Stomach smooth muscle (tissue), 2 donors: ENCODE data around the gene MCHR1.
"Not testable (repeated sequence)": the region's sequence is repeated elsewhere in the genome, so short reads cannot be mapped to it uniquely, and the experiment has no call there.

ENCODE experiments used
- H3K27ac ChIP-seq: one replicate; pipeline ENCODE4 v1.7.0; 2013; ENCODE audit warnings: mild to moderate bottlenecking, low read length, inconsistent platforms
- H3K27me3 ChIP-seq, 2 donors: one replicate each; pipeline ENCODE4 v1.7.0; 2013; ENCODE audit warnings: low read length in 2 of 2; ENCODE audit not compliant: insufficient read depth in 2 of 2, control insufficient read depth in 1 of 2
- H3K36me3 ChIP-seq, 2 donors: one replicate each; pipeline ENCODE4 v1.7.0; 2013; ENCODE audit warnings: low read length in 2 of 2; ENCODE audit not compliant: control insufficient read depth in 2 of 2, insufficient read depth in 2 of 2
- H3K4me1 ChIP-seq: one replicate; pipeline ENCODE4 v1.7.0; 2013; ENCODE audit warnings: low read length; ENCODE audit not compliant: control insufficient read depth, insufficient read depth
- H3K4me3 ChIP-seq, 2 donors: one replicate each; pipeline ENCODE4 v1.7.0; 2013; ENCODE audit warnings: low read length in 2 of 2
- H3K9ac ChIP-seq, 2 donors: one replicate each; pipeline ENCODE4 v1.7.0; 2013; ENCODE audit warnings: low read length in 2 of 2, mild to moderate bottlenecking in 1 of 2
- H3K9me3 ChIP-seq, 2 donors: one replicate each; pipeline ENCODE4 v1.7.0; 2013; ENCODE audit warnings: low read length in 2 of 2; ENCODE audit not compliant: control insufficient read depth in 2 of 2
- donor health status: healthy.
- donor health status: Pancreatic carcinoma.

MCHR1 gene

GRCh38 chr22:40676166-40676565 is 3.1 kb upstream of the MCHR1 start:
- peaks cover 11 to 22% of the 10 kb centered on the region in 2 donors for H3K27me3 ChIP-seq
- not testable (repeated sequence) for H3K9ac ChIP-seq, H3K9me3 ChIP-seq, H3K4me3 ChIP-seq, H3K27ac ChIP-seq, H3K4me1 ChIP-seq, H3K36me3 ChIP-seq

- H3K36me3 ChIP-seq: no peaks in the 10 kb centered on the region
- no peak overlapping the region for H3K9ac ChIP-seq
- peaks cover 10% of the 10 kb centered on the region for H3K4me1 ChIP-seq
- no peak overlapping the region for H3K4me3 ChIP-seq
- no peaks in the 10 kb centered on the region for H3K9me3 ChIP-seq
- peaks cover 11 to 22% of the 10 kb centered on the region in 2 donors for H3K27me3 ChIP-seq
- H3K27ac ChIP-seq: no peak overlapping the region
Measured at GRCh38 chr22:40676644-40677043, 2.6 kb upstream of the MCHR1 start.

- Histone ChIP-seq H3K36me3 (no peaks in the 10 kb centered on the region), H3K4me1 (peaks cover 10% of the 10 kb centered on the region), H3K27me3 (peaks cover 11 to 22% of the 10 kb centered on the region in 2 donors), H3K9me3 (no peaks in the 10 kb centered on the region), H3K27ac (no peak overlapping the region), H3K4me3 (peak overlapping the region in 1 of 2 donors; percentile 52), H3K9ac (no peak overlapping the region)
Measured at GRCh38 chr22:40678493-40679248, 613 bp upstream of the MCHR1 start.

- Histone ChIP-seq H3K27me3 (peaks cover 11 to 22% of the 10 kb centered on the region in 2 donors), H3K9me3 (no peaks in the 10 kb centered on the region), H3K4me3 (no peak overlapping the region), H3K9ac (no peak overlapping the region), H3K27ac (no peak overlapping the region), H3K36me3 (no peaks in the 10 kb centered on the region), H3K4me1 (peaks cover 10% of the 10 kb centered on the region)
Measured at GRCh38 chr22:40679964-40680818, 907 bp downstream of the MCHR1 start.

- Histone ChIP-seq H3K4me3 (no peak overlapping the region), H3K36me3 (no peaks in the 10 kb centered on the region), H3K27ac (no peak overlapping the region), H3K9ac (no peak overlapping the region), H3K4me1 (peaks cover 10% of the 10 kb centered on the region), H3K27me3 (peaks cover 11 to 22% of the 10 kb centered on the region in 2 donors), H3K9me3 (no peaks in the 10 kb centered on the region)
Measured at GRCh38 chr22:40680819-40681183, 1.5 kb downstream of the MCHR1 start.

GRCh38 chr22:40681451-40681850 is 2.2 kb downstream of the MCHR1 start:
- H3K36me3 ChIP-seq: no peaks in the 10 kb centered on the region
- H3K4me3 ChIP-seq: no peak overlapping the region
- no peak overlapping the region for H3K9ac ChIP-seq
- no peak overlapping the region for H3K27ac ChIP-seq
- peaks cover 11 to 22% of the 10 kb centered on the region in 2 donors for H3K27me3 ChIP-seq
- H3K4me1 ChIP-seq: peaks cover 10% of the 10 kb centered on the region
- no peaks in the 10 kb centered on the region for H3K9me3 ChIP-seq

- H3K4me1 ChIP-seq: peaks cover 1% of the 10 kb centered on the region
- no peak overlapping the region for H3K4me3 ChIP-seq
- no peak overlapping the region for H3K9ac ChIP-seq
- H3K27me3 ChIP-seq: peaks cover 0 to 9% of the 10 kb centered on the region in 2 donors
- H3K36me3 ChIP-seq: no peaks in the 10 kb centered on the region
- H3K27ac ChIP-seq: no peak overlapping the region
- no peaks in the 10 kb centered on the region for H3K9me3 ChIP-seq
Measured at GRCh38 chr22:40684728-40685127, 5.4 kb downstream of the MCHR1 start.

- Histone ChIP-seq H3K4me1 (no peaks in the 10 kb centered on the region), H3K4me3 (no peak overlapping the region)
Measured at GRCh38 chr22:40685406-40685805, 6.1 kb downstream of the MCHR1 start.

GRCh38 chr22:40687706-40688105 is 8.4 kb downstream of the MCHR1 start:
- H3K36me3 ChIP-seq: no peaks in the 10 kb centered on the region
- no peaks in the 10 kb centered on the region for H3K27me3 ChIP-seq
- H3K9ac ChIP-seq: no peak overlapping the region
- H3K27ac ChIP-seq: no peak overlapping the region
- H3K4me1 ChIP-seq: no peaks in the 10 kb centered on the region
- H3K9me3 ChIP-seq: no peaks in the 10 kb centered on the region
- no peak overlapping the region for H3K4me3 ChIP-seq

More at GRCh38 chr22:40685406-40685805, 6.1 kb downstream of the MCHR1 start:
- Histone ChIP-seq H3K9me3 (no peaks in the 10 kb centered on the region), H3K27ac (no peak overlapping the region), H3K9ac (no peak overlapping the region), H3K27me3 (peaks cover 0 to 6% of the 10 kb centered on the region in 2 donors), H3K36me3 (no peaks in the 10 kb centered on the region)

GRCh38 chr22:40690370-40690769 is 11.1 kb downstream of the MCHR1 start:
- Histone ChIP-seq H3K9me3 (no peaks in the 10 kb centered on the region), H3K4me1 (peaks cover 5% of the 10 kb centered on the region), H3K27ac (no peak overlapping the region), H3K9ac (no peak overlapping the region), H3K27me3 (no peaks in the 10 kb centered on the region), H3K4me3 (no peak overlapping the region), H3K36me3 (no peaks in the 10 kb centered on the region)

GRCh38 chr22:40691532-40691931 is 12.2 kb downstream of the MCHR1 start:
- H3K4me3 ChIP-seq: no peak overlapping the region
- no peak overlapping the region for H3K27ac ChIP-seq
- no peaks in the 10 kb centered on the region for H3K27me3 ChIP-seq
- no peaks in the 10 kb centered on the region for H3K36me3 ChIP-seq
- H3K9me3 ChIP-seq: no peaks in the 10 kb centered on the region
- no peak overlapping the region for H3K9ac ChIP-seq
- H3K4me1 ChIP-seq: peaks cover 5% of the 10 kb centered on the region
